A549 (cell line): Measurements from ENCODE around the gene MAP3K2.

ENCODE experiments used
- CEBPB ChIP-seq, 2 experiments: fragments of >200 bp in 1 of 2; sonication (Bioruptor Twin) in 1 of 2; formaldehyde crosslinking in 1 of 2; IDR thresholded peaks; 2 replicates each; pipeline ENCODE4 v1.6.1; 2012 to 2016
- FOSB ChIP-seq: fragments of 250-450 bp; sonication (Bioruptor Pico); IDR thresholded peaks from 2 replicates; pipeline ENCODE4 v1.5.0; 2020; ENCODE audit warnings: mild to moderate bottlenecking, moderate library complexity
- RAD21 ChIP-seq, 2 experiments: fragments of >200 bp in 1 of 2; sonication (Bioruptor Twin) in 1 of 2; formaldehyde crosslinking in 1 of 2; IDR thresholded peaks in 1 of 2; conservative IDR thresholded peaks in 1 of 2; 2 replicates in 1 of 2; 3 replicates in 1 of 2; pipeline ENCODE4 v1.6.1; 2012 to 2018; ENCODE audit warnings: inconsistent platforms in 1 of 2
- SREBF2 ChIP-seq: fragments of 450-650 bp; IDR thresholded peaks from 2 replicates; pipeline ENCODE4 v1.6.1; 2014; ENCODE audit warnings: mild to moderate bottlenecking, moderate library complexity

GRCh38 chr2:127308586-127309138, 79.1 kb downstream of the MAP3K2 start:
- TF ChIP-seq FOSB: no peak
- no peak for TF ChIP-seq SREBF2
- TF ChIP-seq RAD21 (conservative IDR thresholded peaks at IDR 0.05 in 1 of 2, IDR thresholded peaks at IDR 0.05 in 1 of 2): no peak
- TF ChIP-seq CEBPB (IDR thresholded peaks at IDR 0.05): no peak
